ENCODE measurements around the gene GIMAP8. TPM values are rescaled to one million over a fixed set of nuclear protein-coding genes. Genes with fewer than 3 reads are reported as not detected.

The GIMAP8 gene
- total and polyA plus RNA-seq, 2 of the 8 experiments (the other 6 are each of a cell fraction or from before 2014, with no cell fraction given): not detected

DNA sequence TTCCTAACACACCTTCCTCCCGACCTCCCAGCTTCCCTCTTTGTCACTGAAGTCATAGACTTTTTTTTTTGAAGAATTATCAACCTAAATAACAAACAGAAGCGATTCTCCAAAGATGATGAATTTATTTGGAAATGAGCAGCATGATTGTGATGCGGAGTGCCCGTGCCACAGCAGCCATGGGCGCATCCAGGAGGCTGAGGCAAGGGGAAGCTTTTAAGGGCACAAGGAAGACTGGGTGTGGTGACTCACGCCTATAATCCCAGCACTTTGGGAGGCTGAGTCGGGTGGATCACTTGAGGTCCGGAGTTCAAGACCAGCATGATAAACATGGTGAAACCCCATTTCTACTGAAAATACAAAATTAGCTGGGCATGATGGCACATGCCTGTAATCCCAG, 16.2 kb upstream of the GIMAP8 start:
- H4K91ac ChIP-seq (replicated peaks; ENCODE audit: insufficient read length, low read length): no peak overlapping the region
- DNase-seq (ENCODE audit: low read depth in 1 of 2, low spot score in 2 of 2): no peak
- H3K36me3 ChIP-seq (ENCODE audit: control insufficient read depth in 2 of 4, insufficient read depth in 4 of 4, low read length in 3 of 4): no peaks in the 10 kb centered on the region
- H2BK15ac ChIP-seq (ENCODE audit: low read length): no peak overlapping the region
- peaks cover 0 to under 1% (median 0%) of the 10 kb centered on the region in 4 experiments; a peak in 2 of 7 replicates for H3K4me1 ChIP-seq (replicated peaks in 1 of 4; ENCODE audit: control insufficient read depth in 3 of 4, insufficient read depth in 4 of 4, low read length in 3 of 4)
- H3K4me3 ChIP-seq (ENCODE audit: extremely low read depth in 1 of 4, insufficient read depth in 2 of 4, low read depth in 3 of 4, low read length in 4 of 4): no peak overlapping the region
- no peaks in the 10 kb centered on the region for H3K23me2 ChIP-seq (ENCODE audit: low read depth, low read length)
- 0 out of 4 replicates have a peak, but pooled peaks cover 0 to 2% of the 10 kb centered on the region in 2 experiments for H3K9me3 ChIP-seq (ENCODE audit: insufficient read depth in 2 of 2, low read depth in 1 of 2, low read length in 1 of 2)
- CTCF ChIA-PET (ENCODE audit: partially characterized antibody): interaction anchor here (0.5 to 1.3 kb wide), 3 partner anchors 10 to 345 kb away, joined by 3 to 4 read pairs (median 3); no protein-coding TSS in a partner anchor
- WGBS, 2 experiments (ENCODE audit: extremely low coverage in 1 of 2, insufficient coverage in 1 of 2, insufficient read length in 1 of 2, insufficient replicate concordance in 2 of 2, low coverage in 1 of 2, low lambda C conversion rate in 2 of 2, missing lambda C conversion rate in 1 of 2): 91% methylated on average over 8 of the region's 8 CpGs; no CpG with 5 or more reads in 1 of the 2 experiments
- H3K27ac ChIP-seq (ENCODE audit: low read depth, low read length): no peak overlapping the region
- H3K79me2 ChIP-seq (ENCODE audit: control insufficient read depth in 1 of 2, insufficient read depth in 2 of 2, low read length in 2 of 2): no peaks in the 10 kb centered on the region
- H3K9ac ChIP-seq (replicated peaks in 1 of 4; ENCODE audit: extremely low read depth in 1 of 4, low read depth in 3 of 4, low read length in 3 of 4): no peak overlapping the region
- no peak for FAIRE-seq
- H3K23ac ChIP-seq (ENCODE audit: insufficient read length): no peak overlapping the region
- no peak overlapping the region for H3K18ac ChIP-seq (ENCODE audit: extremely low read depth, low read length)
- H2BK120ac ChIP-seq (replicated peaks; ENCODE audit: low read depth, low read length): no peak overlapping the region
- H2BK12ac ChIP-seq (ENCODE audit: low read depth, low read length): no peak overlapping the region
- no peak overlapping the region for H2AK5ac ChIP-seq (ENCODE audit: low read depth, low read length)
- no peak overlapping the region for H4K8ac ChIP-seq (ENCODE audit: extremely low read depth, insufficient read depth, low read length)
- no peak overlapping the region for H3K4me2 ChIP-seq (ENCODE audit: insufficient read depth in 1 of 2, low read depth in 2 of 2, low read length in 2 of 2)
- H2BK20ac ChIP-seq (ENCODE audit: low read length): no peak overlapping the region
- no peak overlapping the region for H3K56ac ChIP-seq (replicated peaks; ENCODE audit: insufficient read length, low read depth, low read length)
- H2AFZ ChIP-seq (ENCODE audit: low read length): no peak overlapping the region
- H3K4ac ChIP-seq (replicated peaks; ENCODE audit: insufficient read length, low read depth, low read length): no peak overlapping the region
- POLR2A ChIA-PET (ENCODE audit: partially characterized antibody): no interaction called here
- H4K20me1 ChIP-seq (replicated peaks in 1 of 2; ENCODE audit: control insufficient read depth in 1 of 2, insufficient read depth in 2 of 2, low read length in 2 of 2): no peaks in the 10 kb centered on the region
- peaks cover 0 to 3% (median 0%) of the 10 kb centered on the region in 4 experiments; a peak in 1 of 7 replicates for H3K27me3 ChIP-seq (replicated peaks in 1 of 4; ENCODE audit: control insufficient read depth in 3 of 4, extremely low read depth in 1 of 4, insufficient read depth in 3 of 4, low read length in 3 of 4)
- no peaks in the 10 kb centered on the region for H3K79me1 ChIP-seq (ENCODE audit: low read depth, low read length)
- H3K14ac ChIP-seq (ENCODE audit: insufficient read length): no peak overlapping the region
- no peak overlapping the region for H2BK5ac ChIP-seq (ENCODE audit: low read depth, low read length)
- no peak overlapping the region for H4K5ac ChIP-seq (ENCODE audit: insufficient read length, low read depth, low read length)
- no peak for TF ChIP-seq HDAC6 (IDR thresholded peaks at IDR 0.05; ENCODE audit: low read depth, low read length)
- TF ChIP-seq RFX5 (IDR thresholded peaks at IDR 0.05; ENCODE audit: borderline replicate concordance, low read depth, low read length): no peak
- TF ChIP-seq SP2 (IDR thresholded peaks at IDR 0.05; ENCODE audit: low read length): no peak
- TF ChIP-seq RNF2 (IDR thresholded peaks at IDR 0.05; ENCODE audit: borderline replicate concordance, low read depth, low read length, missing control alignments, poor library complexity, severe bottlenecking): no peak
- TF ChIP-seq YY1 (IDR thresholded peaks at IDR 0.05; ENCODE audit: low read depth, low read length): no peak
- TF ChIP-seq, protein P1, sequence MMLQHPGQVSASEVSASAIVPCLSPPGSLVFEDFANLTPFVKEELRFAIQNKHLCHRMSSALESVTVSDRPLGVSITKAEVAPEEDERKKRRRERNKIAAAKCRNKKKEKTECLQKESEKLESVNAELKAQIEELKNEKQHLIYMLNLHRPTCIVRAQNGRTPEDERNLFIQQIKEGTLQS (IDR thresholded peaks at IDR 0.05; ENCODE audit: insufficient read depth, low read depth, low read length): no peak
- TF ChIP-seq RAD21 (IDR thresholded peaks at IDR 0.05 in 1 of 2, conservative IDR thresholded peaks at IDR 0.05 in 1 of 2; ENCODE audit: low read depth in 2 of 2, low read length in 2 of 2): no peak

All from H1 (cell line).